ENCODE results near the gene OLIG1.

Gene OLIG1

DNA sequence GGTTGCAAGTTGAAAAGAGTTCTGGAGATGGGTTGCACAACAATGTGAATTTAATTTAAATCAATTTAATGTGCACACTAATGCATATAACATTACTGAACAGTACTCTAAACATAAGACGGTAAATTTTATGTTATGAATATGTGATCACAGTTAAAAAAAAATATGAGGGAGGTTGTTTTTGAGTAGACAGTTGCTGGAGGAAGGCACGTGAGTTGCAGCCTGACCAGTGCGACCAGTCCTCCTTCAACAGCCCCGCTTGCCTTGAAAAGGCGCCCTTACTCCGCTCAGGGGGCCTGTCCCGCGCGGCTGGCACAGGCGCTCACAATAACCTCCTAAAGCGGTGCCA is 322 bp upstream of the OLIG1 start:
- H3K4me3 ChIP-seq (ENCODE audit: low read depth, low read length), result no peak overlapping the region
- TF ChIP-seq, protein P1, sequence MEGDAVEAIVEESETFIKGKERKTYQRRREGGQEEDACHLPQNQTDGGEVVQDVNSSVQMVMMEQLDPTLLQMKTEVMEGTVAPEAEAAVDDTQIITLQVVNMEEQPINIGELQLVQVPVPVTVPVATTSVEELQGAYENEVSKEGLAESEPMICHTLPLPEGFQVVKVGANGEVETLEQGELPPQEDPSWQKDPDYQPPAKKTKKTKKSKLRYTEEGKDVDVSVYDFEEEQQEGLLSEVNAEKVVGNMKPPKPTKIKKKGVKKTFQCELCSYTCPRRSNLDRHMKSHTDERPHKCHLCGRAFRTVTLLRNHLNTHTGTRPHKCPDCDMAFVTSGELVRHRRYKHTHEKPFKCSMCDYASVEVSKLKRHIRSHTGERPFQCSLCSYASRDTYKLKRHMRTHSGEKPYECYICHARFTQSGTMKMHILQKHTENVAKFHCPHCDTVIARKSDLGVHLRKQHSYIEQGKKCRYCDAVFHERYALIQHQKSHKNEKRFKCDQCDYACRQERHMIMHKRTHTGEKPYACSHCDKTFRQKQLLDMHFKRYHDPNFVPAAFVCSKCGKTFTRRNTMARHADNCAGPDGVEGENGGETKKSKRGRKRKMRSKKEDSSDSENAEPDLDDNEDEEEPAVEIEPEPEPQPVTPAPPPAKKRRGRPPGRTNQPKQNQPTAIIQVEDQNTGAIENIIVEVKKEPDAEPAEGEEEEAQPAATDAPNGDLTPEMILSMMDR (IDR thresholded peaks at IDR 0.05; ENCODE audit: low read depth, low read length), result no peak

DNA sequence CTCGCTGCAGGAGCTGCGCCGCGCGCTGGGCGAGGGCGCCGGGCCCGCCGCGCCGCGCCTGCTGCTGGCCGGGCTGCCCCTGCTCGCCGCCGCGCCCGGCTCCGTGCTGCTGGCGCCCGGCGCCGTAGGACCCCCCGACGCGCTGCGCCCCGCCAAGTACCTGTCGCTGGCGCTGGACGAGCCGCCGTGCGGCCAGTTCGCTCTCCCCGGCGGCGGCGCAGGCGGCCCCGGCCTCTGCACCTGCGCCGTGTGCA is 730 bp downstream of the OLIG1 start:
- H3K4me3 ChIP-seq (ENCODE audit: low read depth, low read length), result no peak overlapping the region
- TF ChIP-seq, protein P1 (IDR thresholded peaks at IDR 0.05; ENCODE audit: low read depth, low read length), result no peak

DNA sequence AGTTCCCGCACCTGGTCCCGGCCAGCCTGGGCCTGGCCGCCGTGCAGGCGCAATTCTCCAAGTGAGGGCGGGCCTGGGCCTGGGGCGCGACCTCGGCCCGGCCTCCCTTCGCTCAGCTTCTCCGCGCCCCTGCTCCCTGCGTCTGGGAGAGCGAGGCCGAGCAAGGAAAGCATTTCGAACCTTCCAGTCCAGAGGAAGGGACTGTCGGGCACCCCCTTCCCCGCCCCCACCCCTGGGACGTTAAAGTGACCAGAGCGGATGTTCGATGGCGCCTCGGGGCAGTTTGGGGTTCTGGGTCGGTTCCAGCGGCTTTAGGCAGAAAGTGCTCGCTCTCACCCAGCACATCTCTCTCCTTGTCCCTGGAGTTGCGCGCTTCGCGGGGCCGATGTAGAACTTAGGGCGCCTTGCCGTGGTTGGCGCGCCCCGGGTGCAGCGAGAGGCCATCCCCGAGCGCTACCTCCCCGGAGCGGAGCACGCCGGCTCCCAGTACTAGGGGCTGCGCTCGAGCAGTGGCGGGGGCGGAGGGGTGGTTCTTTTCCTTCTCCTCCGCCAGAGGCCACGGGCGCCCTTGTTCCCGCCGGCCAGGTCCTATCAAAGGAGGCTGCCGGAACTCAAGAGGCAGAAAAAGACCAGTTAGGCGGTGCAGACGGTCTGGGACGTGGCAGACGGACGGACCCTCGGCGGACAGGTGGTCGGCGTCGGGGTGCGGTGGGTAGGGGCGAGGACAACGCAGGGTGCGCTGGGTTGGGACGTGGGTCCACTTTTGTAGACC is 1.2 kb downstream of the OLIG1 start:
- TF ChIP-seq, protein P1 (IDR thresholded peaks at IDR 0.05; ENCODE audit: low read depth, low read length), result no peak
- H3K4me3 ChIP-seq (ENCODE audit: low read depth, low read length), result no peak overlapping the region

DNA sequence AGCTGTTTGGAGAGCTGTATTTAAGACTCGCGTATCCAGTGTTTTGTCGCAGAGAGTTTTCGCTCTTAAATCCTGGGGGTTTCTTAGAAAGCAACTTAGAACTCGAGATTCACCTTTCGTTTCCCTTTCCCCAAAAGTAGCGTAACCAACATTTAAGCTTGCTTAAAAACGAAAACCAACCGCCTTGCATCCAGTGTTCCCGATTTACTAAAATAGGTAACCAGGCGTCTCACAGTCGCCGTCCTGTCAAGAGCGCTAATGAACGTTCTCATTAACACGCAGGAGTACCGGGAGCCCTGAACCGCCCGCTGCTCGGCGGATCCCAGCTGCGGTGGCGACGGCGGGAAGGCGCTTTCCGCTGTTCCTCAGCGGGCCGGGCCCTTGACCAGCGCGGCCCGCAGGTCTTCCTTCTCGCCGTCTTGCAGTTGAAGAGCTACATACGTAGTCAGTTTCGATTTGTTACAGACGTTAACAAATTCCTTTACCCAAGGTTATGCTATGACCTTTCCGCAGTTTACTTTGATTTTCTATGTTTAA is 1.9 kb downstream of the OLIG1 start:
- TF ChIP-seq, protein P1 (IDR thresholded peaks at IDR 0.05; ENCODE audit: low read depth, low read length), result no peak
- peak overlapping the region; percentile 38 for H3K4me3 ChIP-seq (ENCODE audit: low read depth, low read length)

DNA sequence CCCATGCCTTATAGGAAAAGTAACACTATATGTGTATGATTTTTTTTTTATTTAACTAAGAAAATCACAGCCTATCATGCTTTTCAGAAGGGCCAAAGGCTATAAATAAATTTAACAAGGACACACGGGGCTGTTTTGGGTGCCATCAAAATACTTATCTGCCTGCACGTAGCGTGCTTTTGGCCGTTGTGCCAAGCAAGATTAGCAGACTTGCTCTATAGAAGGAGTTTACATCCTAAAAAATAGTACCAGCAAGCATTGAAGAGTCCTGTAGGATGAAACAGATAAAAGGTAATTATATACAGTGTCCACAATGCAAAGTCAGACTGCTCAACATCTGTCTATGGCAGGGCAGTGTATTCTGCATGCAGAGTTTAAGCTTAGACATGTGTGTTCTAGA is 3.7 kb downstream of the OLIG1 start:
- TF ChIP-seq, protein P1 (IDR thresholded peaks at IDR 0.05; ENCODE audit: low read depth, low read length), result no peak
- H3K4me3 ChIP-seq (ENCODE audit: low read depth, low read length), result no peak overlapping the region

DNA sequence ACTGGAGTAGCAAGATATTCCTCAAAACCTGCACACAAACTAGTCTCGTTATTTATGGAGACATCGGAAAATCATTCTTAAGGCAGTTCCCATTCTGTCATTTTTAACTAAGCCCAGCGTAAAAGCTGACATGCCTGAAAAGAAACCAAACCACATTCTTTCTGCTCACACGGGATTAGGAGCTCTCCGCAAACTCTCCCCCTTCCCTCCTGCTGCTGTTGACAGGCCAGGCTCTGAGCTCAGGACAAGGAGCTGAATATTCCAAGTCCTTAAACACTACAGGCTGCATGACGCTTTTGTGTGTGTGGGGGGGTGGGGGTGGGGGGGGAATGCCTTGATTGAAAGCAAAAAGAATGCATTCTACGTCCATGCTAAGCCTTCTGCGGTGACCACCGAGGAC is 5.2 kb downstream of the OLIG1 start:
- H3K4me3 ChIP-seq (ENCODE audit: low read depth, low read length), result no peak overlapping the region
- TF ChIP-seq, protein P1 (IDR thresholded peaks at IDR 0.05; ENCODE audit: low read depth, low read length), result no peak

DNA sequence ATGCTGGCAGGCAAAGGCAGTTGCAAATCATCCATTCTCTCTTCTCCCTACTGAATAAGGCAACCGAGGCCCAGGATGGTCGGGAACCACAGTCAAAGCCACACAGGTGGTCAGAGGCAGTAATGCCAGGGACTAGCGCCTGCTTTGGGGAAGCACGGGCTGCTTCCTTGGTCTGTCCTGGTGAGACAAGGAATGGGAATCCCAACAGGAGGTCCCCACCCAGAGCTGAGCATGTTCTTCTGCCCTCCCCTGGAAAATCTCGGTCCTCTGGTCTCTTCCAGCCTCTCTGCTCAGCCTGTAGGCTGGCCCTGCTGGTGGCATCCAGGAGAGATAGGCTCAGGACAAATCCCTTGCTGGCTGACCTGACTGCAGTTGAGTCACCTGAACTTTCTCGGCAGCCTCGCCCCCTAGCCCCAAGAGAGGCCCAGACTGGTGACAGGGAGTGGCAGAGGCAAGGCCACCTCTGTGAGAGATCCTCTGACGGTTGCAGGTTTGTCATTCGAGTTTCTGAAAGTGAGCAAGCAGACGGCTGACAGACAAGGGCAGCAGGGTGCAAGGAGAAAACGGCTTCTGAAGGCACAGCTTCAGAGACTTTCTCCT is 5.8 kb downstream of the OLIG1 start:
- TF ChIP-seq, protein P1 (IDR thresholded peaks at IDR 0.05; ENCODE audit: low read depth, low read length), result no peak
- H3K4me3 ChIP-seq (ENCODE audit: low read depth, low read length), result no peak overlapping the region

All from WI38 (cell line).